GM12865 (cell line): ENCODE data around the gene GJA5.
"Not testable (repeated sequence)": the region's sequence is repeated elsewhere in the genome, so short reads cannot be mapped to it uniquely, and the experiment has no call there.

ENCODE experiments used
- DNase-seq: peaks from one replicate; pipeline ENCODE4 v3.0.0; 2010; ENCODE audit warnings: low read depth
- H3K4me3 ChIP-seq: 2 replicates; pipeline ENCODE4 v1.5.1; 2011; ENCODE audit warnings: mild to moderate bottlenecking, low read depth, low read length, control low read depth
- TF ChIP-seq, protein P1 (sequence below): IDR thresholded peaks from 2 replicates; pipeline ENCODE4 v1.5.1; 2011; ENCODE audit warnings: low read length, control low read depth, low read depth, inconsistent platforms; ENCODE audit not compliant: insufficient read depth; ENCODE audit errors: missing control alignments

Gene GJA5

DNA sequence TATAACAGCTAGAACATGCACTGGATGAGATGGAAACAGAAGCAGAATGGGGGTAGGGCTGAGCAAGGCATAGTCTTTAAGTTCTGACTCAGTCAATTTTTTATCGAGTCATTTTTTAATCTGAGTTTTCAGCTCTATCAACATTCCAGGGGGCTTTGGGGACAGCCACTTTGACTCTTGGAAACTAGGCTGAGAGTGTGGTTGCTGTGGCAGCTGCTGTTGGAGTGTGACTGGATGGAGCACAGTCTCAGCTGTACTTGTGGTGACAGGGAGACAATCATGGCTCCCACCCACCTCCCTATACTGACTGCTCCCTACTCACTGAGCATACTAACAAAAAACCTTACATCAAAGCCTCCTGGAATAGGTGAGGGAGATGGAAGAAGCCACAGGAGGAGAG lies 25.0 kb downstream of the GJA5 start:
- no peak overlapping the region for H3K4me3 ChIP-seq
- DNase-seq: no peak
- TF ChIP-seq, protein P1, sequence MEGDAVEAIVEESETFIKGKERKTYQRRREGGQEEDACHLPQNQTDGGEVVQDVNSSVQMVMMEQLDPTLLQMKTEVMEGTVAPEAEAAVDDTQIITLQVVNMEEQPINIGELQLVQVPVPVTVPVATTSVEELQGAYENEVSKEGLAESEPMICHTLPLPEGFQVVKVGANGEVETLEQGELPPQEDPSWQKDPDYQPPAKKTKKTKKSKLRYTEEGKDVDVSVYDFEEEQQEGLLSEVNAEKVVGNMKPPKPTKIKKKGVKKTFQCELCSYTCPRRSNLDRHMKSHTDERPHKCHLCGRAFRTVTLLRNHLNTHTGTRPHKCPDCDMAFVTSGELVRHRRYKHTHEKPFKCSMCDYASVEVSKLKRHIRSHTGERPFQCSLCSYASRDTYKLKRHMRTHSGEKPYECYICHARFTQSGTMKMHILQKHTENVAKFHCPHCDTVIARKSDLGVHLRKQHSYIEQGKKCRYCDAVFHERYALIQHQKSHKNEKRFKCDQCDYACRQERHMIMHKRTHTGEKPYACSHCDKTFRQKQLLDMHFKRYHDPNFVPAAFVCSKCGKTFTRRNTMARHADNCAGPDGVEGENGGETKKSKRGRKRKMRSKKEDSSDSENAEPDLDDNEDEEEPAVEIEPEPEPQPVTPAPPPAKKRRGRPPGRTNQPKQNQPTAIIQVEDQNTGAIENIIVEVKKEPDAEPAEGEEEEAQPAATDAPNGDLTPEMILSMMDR: no peak

GRCh38 chr1:147734291-147734841 lies 26.0 kb downstream of the GJA5 start:
- not testable (repeated sequence) for DNase-seq, H3K4me3 ChIP-seq

- H3K4me3 ChIP-seq: no peak overlapping the region
- TF ChIP-seq, protein P1: no peak
- DNase-seq: no peak
These were observed 31.1 kb downstream of the GJA5 start for GRCh38 chr1:147729315-147729714.

GRCh38 chr1:147726168-147726567 lies 34.2 kb downstream of the GJA5 start:
- H3K4me3 ChIP-seq: no peak overlapping the region
- TF ChIP-seq, protein P1: no peak
- DNase-seq: no peak

DNA sequence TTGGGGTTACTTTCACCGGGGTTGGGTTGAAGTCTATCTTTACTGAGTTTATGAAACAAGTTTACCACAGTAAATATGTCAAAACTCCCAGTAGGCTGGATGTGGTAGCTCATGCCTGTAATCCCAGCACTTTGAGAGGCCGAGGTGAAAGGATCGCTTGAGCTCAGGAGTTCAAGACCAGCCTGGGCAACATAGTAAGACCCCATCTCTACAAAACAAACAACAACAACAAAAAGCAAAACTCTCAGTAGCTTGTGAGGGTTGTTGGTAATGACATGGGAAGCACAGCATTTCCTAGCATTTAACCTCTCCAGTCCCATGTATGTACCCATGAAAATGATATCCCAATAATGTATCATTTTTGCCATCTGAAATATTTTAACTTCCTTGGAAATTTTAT lies 34.7 kb downstream of the GJA5 start:
- H3K4me3 ChIP-seq: no peak overlapping the region
- no peak for DNase-seq
- TF ChIP-seq, protein P1: no peak

- TF ChIP-seq, protein P1: peak; percentile 29
- DNase-seq: peak; percentile 10
- H3K4me3 ChIP-seq: no peak overlapping the region
These were observed 36.6 kb downstream of the GJA5 start for GRCh38 chr1:147723691-147724323.

- DNase-seq: no peak
- TF ChIP-seq, protein P1: no peak
- H3K4me3 ChIP-seq: no peak overlapping the region
These were observed 38.3 kb downstream of the GJA5 start for GRCh38 chr1:147722124-147722523.
